ENCODE measurements around the gene TUBB4B.
"Not testable (repeated sequence)": the region's sequence is repeated elsewhere in the genome, so short reads cannot be mapped to it uniquely, and the experiment has no call there.

TUBB4B gene

GRCh38 chr9:137237759-137238726 is 3.0 kb upstream of the TUBB4B start:
- DNase-seq, result no peak

- not testable (repeated sequence) for DNase-seq
Observed at GRCh38 chr9:137239541-137240200, 1.4 kb upstream of the TUBB4B start.

GRCh38 chr9:137240318-137240840 is 708 bp upstream of the TUBB4B start:
- DNase-seq, result peak; percentile 70

- peak; percentile 50 for DNase-seq
Observed at GRCh38 chr9:137241490-137242268, 592 bp downstream of the TUBB4B start.

GRCh38 chr9:137242269-137243203 is 1.4 kb downstream of the TUBB4B start:
- no peak for DNase-seq

- DNase-seq, result not testable (repeated sequence)
Observed at GRCh38 chr9:137243266-137243625, 2.2 kb downstream of the TUBB4B start.

GRCh38 chr9:137243626-137244485 is 2.8 kb downstream of the TUBB4B start:
- DNase-seq, result no peak

GRCh38 chr9:137244486-137245449 is 3.7 kb downstream of the TUBB4B start:
- no peak for DNase-seq

- no peak for DNase-seq
Observed at GRCh38 chr9:137245450-137246421, 4.6 kb downstream of the TUBB4B start.

GRCh38 chr9:137247135-137247915 is 6.2 kb downstream of the TUBB4B start:
- no peak for DNase-seq

GRCh38 chr9:137247916-137248175 is 6.8 kb downstream of the TUBB4B start:
- DNase-seq, result no peak

GRCh38 chr9:137250329-137251193 is 9.5 kb downstream of the TUBB4B start:
- DNase-seq, result peak; percentile 12

GRCh38 chr9:137251194-137251461 is 10.0 kb downstream of the TUBB4B start, which contains the start of gene STPG3:
Gene STPG3 (plus strand): TSS chr9:137251286. CDS start chr9:137251287, 1 bp downstream.
- no peak for DNase-seq

GRCh38 chr9:137251490-137252268 is 10.6 kb downstream of the TUBB4B start:
- DNase-seq, result no peak

- no peak for DNase-seq
Observed at GRCh38 chr9:137252555-137253506, 11.7 kb downstream of the TUBB4B start.

Measured in fibroblast of skin of scalp (primary cell).